Activated naive CD4-positive, alpha-beta T cell treated with anti-CD3 and anti-CD28 coated beads, Interleukin-2, amount 50 U/mL, for 16 hours (primary cell): ENCODE results near the gene KRT74.
"Not testable (repeated sequence)": the region's sequence is repeated elsewhere in the genome, so short reads cannot be mapped to it uniquely, and the experiment has no call there.

Source experiments
- DNase-seq: peaks from one replicate; pipeline ENCODE4 v3.0.0-alpha.2; 2020

KRT74 gene

GRCh38 chr12:52601671-52602070, 28.0 kb upstream of the KRT74 start:
- no peak for DNase-seq

- no peak for DNase-seq
Measured at GRCh38 chr12:52600941-52601481, 27.4 kb upstream of the KRT74 start, which contains the start of gene KRT72. Gene KRT72 (minus strand): TSS chr12:52601463. CDS start chr12:52601452, 11 bp downstream.

GRCh38 chr12:52600475-52600874, 26.8 kb upstream of the KRT74 start:
- DNase-seq = no peak

- DNase-seq = no peak
Measured at GRCh38 chr12:52600071-52600470, 26.4 kb upstream of the KRT74 start.

- no peak for DNase-seq
Measured at GRCh38 chr12:52598966-52599365, 25.3 kb upstream of the KRT74 start.

- DNase-seq = not testable (repeated sequence)
Measured at GRCh38 chr12:52594237-52594636, 20.6 kb upstream of the KRT74 start.

GRCh38 chr12:52591521-52591920, 17.9 kb upstream of the KRT74 start:
- DNase-seq = no peak

GRCh38 chr12:52590021-52590420, 16.4 kb upstream of the KRT74 start:
- no peak for DNase-seq

- no peak for DNase-seq
Measured at GRCh38 chr12:52587563-52587962, 13.9 kb upstream of the KRT74 start.

GRCh38 chr12:52585946-52586345, 12.3 kb upstream of the KRT74 start:
- DNase-seq = peak; percentile 39

GRCh38 chr12:52585066-52585465, 11.4 kb upstream of the KRT74 start:
- DNase-seq = no peak

GRCh38 chr12:52584156-52584682, 10.6 kb upstream of the KRT74 start:
- DNase-seq = no peak

GRCh38 chr12:52582971-52583456, 9.4 kb upstream of the KRT74 start:
- DNase-seq = peak; percentile 67

- no peak for DNase-seq
Measured at GRCh38 chr12:52582486-52582885, 8.8 kb upstream of the KRT74 start.

- no peak for DNase-seq
Measured at GRCh38 chr12:52581481-52581880, 7.8 kb upstream of the KRT74 start.

GRCh38 chr12:52581066-52581465, 7.4 kb upstream of the KRT74 start:
- DNase-seq = no peak

GRCh38 chr12:52580496-52580895, 6.9 kb upstream of the KRT74 start:
- no peak for DNase-seq

- DNase-seq = no peak
Measured at GRCh38 chr12:52579468-52580465, 6.1 kb upstream of the KRT74 start.

- DNase-seq = no peak
Measured at GRCh38 chr12:52578469-52578868, 4.8 kb upstream of the KRT74 start.

- DNase-seq = no peak
Measured at GRCh38 chr12:52577316-52577715, 3.7 kb upstream of the KRT74 start.

- no peak for DNase-seq
Measured at GRCh38 chr12:52575948-52576347, 2.3 kb upstream of the KRT74 start.

- DNase-seq = no peak
Measured at GRCh38 chr12:52575256-52575655, 1.6 kb upstream of the KRT74 start.

GRCh38 chr12:52573306-52573705, 337 bp downstream of the KRT74 start:
- DNase-seq = no peak

GRCh38 chr12:52570511-52570910, 3.1 kb downstream of the KRT74 start:
- no peak for DNase-seq
